Heart right ventricle (tissue), 16 donors: ENCODE results near the gene KCTD13. TPM values are rescaled to one million over a fixed set of nuclear protein-coding genes. Genes with fewer than 3 reads are reported as not detected.
"Not testable (repeated sequence)": the region's sequence is repeated elsewhere in the genome, so short reads cannot be mapped to it uniquely, and the experiment has no call there.

Experiments used
- ATAC-seq, 8 donors: fragments of 200-7000 bp; cut with Tn5 transposase; one replicate each; pipeline ENCODE4 v1.9.1; 2020; ENCODE audit warnings: mild to moderate bottlenecking in 8 of 8, moderate library complexity in 8 of 8, moderate number of reproducible peaks in 1 of 8
- DNase-seq, 2 donors: peaks; one replicate each; pipeline ENCODE4 v3.0.0-alpha.2; 2020
- H3K27ac ChIP-seq, 10 donors: fragments of 200-600 bp; sonication (generic) in 2 of 10; one replicate each; pipeline versions ENCODE4 v1.5.0 to v1.8.0; 2020 to 2022; ENCODE audit warnings: mild to moderate bottlenecking in 3 of 10
- H3K27me3 ChIP-seq, 7 donors: fragments of 200-600 bp; one replicate each; pipeline ENCODE4 v1.8.0; 2021 to 2022; ENCODE audit warnings: mild to moderate bottlenecking in 2 of 7
- H3K36me3 ChIP-seq, 9 donors: fragments of 200-600 bp; sonication (generic) in 1 of 9; one replicate each; pipeline versions ENCODE4 v1.5.0 to v1.8.0; 2020 to 2022; ENCODE audit warnings: mild to moderate bottlenecking in 2 of 9
- H3K4me1 ChIP-seq, 9 donors: fragments of 200-600 bp; sonication (generic) in 1 of 9; one replicate each; pipeline versions ENCODE4 v1.5.0 to v1.8.0; 2020 to 2022; ENCODE audit warnings: mild to moderate bottlenecking in 4 of 9
- H3K4me3 ChIP-seq, 10 donors: fragments of 200-600 bp; sonication (generic) in 2 of 10; one replicate each; pipeline versions ENCODE4 v1.5.0 to v1.8.0; 2020 to 2022; ENCODE audit warnings: mild to moderate bottlenecking in 7 of 10, moderate library complexity in 2 of 10
- H3K9me3 ChIP-seq, 11 donors: fragments of 200-600 bp in 10 of 11; sonication (generic) in 2 of 11; one replicate each; pipeline versions ENCODE4 v1.5.0 to v1.8.0; 2013 to 2022; ENCODE audit warnings: mild to moderate bottlenecking in 2 of 11, control low read depth in 1 of 11, moderate library complexity in 1 of 11
- CTCF ChIP-seq, 9 donors: fragments of 200-600 bp; sonication (generic) in 2 of 9; IDR thresholded peaks; one replicate each; pipeline versions ENCODE4 v1.5.0 to v1.8.0; 2021 to 2022; ENCODE audit warnings: antibody characterized with exemption in 9 of 9, mild to moderate bottlenecking in 5 of 9, moderate library complexity in 1 of 9
- WGBS, 2 donors: extraction: QIAGEN DNeasy Blood & Tissue Kit; methylation state at CpG; one replicate each; pipeline ENCODE4 v1.1.7; 2013; ENCODE audit warnings: inconsistent platforms in 1 of 2; 5-methylcytosine and 5-hydroxymethylcytosine counted together
- intact Hi-C, 10 donors: fragments of 100-400 bp; cut with DNase I; formaldehyde crosslinking; loops; one replicate each; pipeline versions ENCODE4 v1.11.1 to v1.14.2; 2022
- polyA plus RNA-seq, 2 donors: library from polyadenylated mRNA; stranded (reverse); fragments of 200-250 nt; gene quantifications; one replicate each; pipeline ENCODE4 v1.2.3, GENCODE V29; 2013
- total RNA-seq, 10 donors: library from RNA; stranded (reverse); fragmentation: NEBNext Ultra II Directional in 3 of 10; extraction: Animal tissue kit (Norgen Biotek cat#: 25700) in 3 of 10; gene quantifications; one replicate each; pipeline versions ENCODE4 v1.2.1 to v1.2.4, GENCODE V29; 2021 to 2023
- donor health status: Arrhythmogenic right ventricular cardiomyopathy.
- donor health status: ischemic (EF 13 %, LVEDD 7.1; RV severe dilation, severe dysfunction).
- donor health status: healthy with polysubstance abuse.
- donor health status: DM: no; HTN: yes; CAD: no.
- donor health status: DM: no; HTN: no; CAD: no.
- donor health status: ischemic (EF 25% LVEDD 6.9; RV normal size, moderate dysfunction).
- donor health status: ischemic (EF 25% LVEDD 5.7; RV mildly dilated, moderate dysfunction).
- donor health status: healthy.
- donor health status: DM: yes; HTN: yes; CAD: no.
- donor health status: Ischemic cardiomyopathy.
- donor health status: ischemic (EF 35%, LVEDD 5.7; RV mildly dilated, moderate dysfunction).
- donor health status: nonischemic (EF 11% LVEDD 7.7; RV severe dilation, severe dysfunction).
- donor health status: DM: yes; HTN: yes; CAD: no.
- donor health status: PGD.
- donor health status: ischemic (EF 29% LVEDD 5.4; RV normal size, mild dysfunction).
- donor health status: nonischemic (EF 23%, LVEDD 6.1; RV moderate dilation, normal function).

KCTD13 gene
- total and polyA plus RNA-seq, 12 donors = 5.2 to 18.0 (median 7.3) TPM

- 91 to 94% methylated on average over 16 of the region's 16 CpGs for WGBS, 2 donors
- no peaks in the 10 kb centered on the region for H3K36me3 ChIP-seq
- intact Hi-C loops = no loop called here
- peaks cover 0 to 24% (median 16%) of the 10 kb centered on the region in 7 donors for H3K27me3 ChIP-seq
- TF ChIP-seq CTCF (IDR thresholded peaks at IDR 0.05) = no peak
- ATAC-seq (no peak), DNase-seq (no peak)
- H3K9me3 ChIP-seq = no peaks in the 10 kb centered on the region
- H3K4me1 ChIP-seq = peaks cover 0 to 10% (median 0%) of the 10 kb centered on the region in 9 donors
- H3K27ac ChIP-seq = no peak overlapping the region
- no peak overlapping the region for H3K4me3 ChIP-seq
Observed at GRCh38 chr16:29871822-29872546, 54.0 kb downstream of the KCTD13 start.

GRCh38 chr16:29869067-29869466, 57.0 kb downstream of the KCTD13 start:
- DNase-seq, H3K9me3 ChIP-seq, H3K27me3 ChIP-seq, H3K36me3 ChIP-seq, H3K4me1 ChIP-seq, ATAC-seq, H3K27ac ChIP-seq, H3K4me3 ChIP-seq: not testable (repeated sequence)
- intact Hi-C loops = loop anchor here in 3 of 10 donors (10.0 kb wide), 2 partner anchors 126 to 136 kb away; partner anchors contain the start of genes HIRIP3 (in 1 of the 3) and INO80E (in 1 of the 3)
- WGBS, 2 donors = 91 to 92% methylated on average over 8 of the region's 8 CpGs

- DNase-seq (no peak), ATAC-seq (no peak)
- TF ChIP-seq CTCF (IDR thresholded peaks at IDR 0.05) = no peak
- Histone ChIP-seq H3K4me3 (no peak overlapping the region), H3K27ac (no peak overlapping the region), H3K27me3 (no peaks in the 10 kb centered on the region), H3K9me3 (no peaks in the 10 kb centered on the region), H3K36me3 (no peaks in the 10 kb centered on the region), H3K4me1 (peaks cover 0 to 4% (median 0%) of the 10 kb centered on the region in 9 donors)
- intact Hi-C loops = loop anchor here in 3 of 10 donors (10.0 kb wide), 2 partner anchors 126 to 136 kb away; partner anchors contain the start of genes HIRIP3 (in 1 of the 3) and INO80E (in 1 of the 3)
- 75 to 86% methylated on average over 8 of the region's 8 CpGs for WGBS, 2 donors
Observed at GRCh38 chr16:29868396-29869009, 57.5 kb downstream of the KCTD13 start.

GRCh38 chr16:29864205-29864604, 61.8 kb downstream of the KCTD13 start:
- Histone ChIP-seq H3K27ac (no peak overlapping the region), H3K4me1 (peaks cover 8 to 25% (median 19%) of the 10 kb centered on the region in 9 donors), H3K27me3 (no peaks in the 10 kb centered on the region), H3K4me3 (no peak overlapping the region), H3K9me3 (no peaks in the 10 kb centered on the region), H3K36me3 (peaks cover 0 to 23% (median 16%) of the 10 kb centered on the region in 9 donors)
- DNase-seq (no peak), ATAC-seq (no peak)
- intact Hi-C loops = loop anchor here in 6 of 10 donors (5.0 to 10.0 kb wide), 7 partner anchors 42 to 158 kb away; partner anchors contain the start of genes PAGR1 (in 4 of the 6), C16orf92 (in 1 of the 6), HIRIP3 (in 1 of the 6) and INO80E (in 1 of the 6)
- no peak for TF ChIP-seq CTCF (IDR thresholded peaks at IDR 0.05)
- WGBS, 2 donors = 76 to 80% methylated on average over 9 of the region's 9 CpGs
